Measurements from ENCODE around the gene OR6T1.

GRCh38 chr11:123920943-123921342 is 22.7 kb downstream of the OR6T1 start:
- TF ChIP-seq, protein P1, sequence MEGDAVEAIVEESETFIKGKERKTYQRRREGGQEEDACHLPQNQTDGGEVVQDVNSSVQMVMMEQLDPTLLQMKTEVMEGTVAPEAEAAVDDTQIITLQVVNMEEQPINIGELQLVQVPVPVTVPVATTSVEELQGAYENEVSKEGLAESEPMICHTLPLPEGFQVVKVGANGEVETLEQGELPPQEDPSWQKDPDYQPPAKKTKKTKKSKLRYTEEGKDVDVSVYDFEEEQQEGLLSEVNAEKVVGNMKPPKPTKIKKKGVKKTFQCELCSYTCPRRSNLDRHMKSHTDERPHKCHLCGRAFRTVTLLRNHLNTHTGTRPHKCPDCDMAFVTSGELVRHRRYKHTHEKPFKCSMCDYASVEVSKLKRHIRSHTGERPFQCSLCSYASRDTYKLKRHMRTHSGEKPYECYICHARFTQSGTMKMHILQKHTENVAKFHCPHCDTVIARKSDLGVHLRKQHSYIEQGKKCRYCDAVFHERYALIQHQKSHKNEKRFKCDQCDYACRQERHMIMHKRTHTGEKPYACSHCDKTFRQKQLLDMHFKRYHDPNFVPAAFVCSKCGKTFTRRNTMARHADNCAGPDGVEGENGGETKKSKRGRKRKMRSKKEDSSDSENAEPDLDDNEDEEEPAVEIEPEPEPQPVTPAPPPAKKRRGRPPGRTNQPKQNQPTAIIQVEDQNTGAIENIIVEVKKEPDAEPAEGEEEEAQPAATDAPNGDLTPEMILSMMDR (IDR thresholded peaks at IDR 0.05), result no peak
- TF ChIP-seq, protein P2, sequence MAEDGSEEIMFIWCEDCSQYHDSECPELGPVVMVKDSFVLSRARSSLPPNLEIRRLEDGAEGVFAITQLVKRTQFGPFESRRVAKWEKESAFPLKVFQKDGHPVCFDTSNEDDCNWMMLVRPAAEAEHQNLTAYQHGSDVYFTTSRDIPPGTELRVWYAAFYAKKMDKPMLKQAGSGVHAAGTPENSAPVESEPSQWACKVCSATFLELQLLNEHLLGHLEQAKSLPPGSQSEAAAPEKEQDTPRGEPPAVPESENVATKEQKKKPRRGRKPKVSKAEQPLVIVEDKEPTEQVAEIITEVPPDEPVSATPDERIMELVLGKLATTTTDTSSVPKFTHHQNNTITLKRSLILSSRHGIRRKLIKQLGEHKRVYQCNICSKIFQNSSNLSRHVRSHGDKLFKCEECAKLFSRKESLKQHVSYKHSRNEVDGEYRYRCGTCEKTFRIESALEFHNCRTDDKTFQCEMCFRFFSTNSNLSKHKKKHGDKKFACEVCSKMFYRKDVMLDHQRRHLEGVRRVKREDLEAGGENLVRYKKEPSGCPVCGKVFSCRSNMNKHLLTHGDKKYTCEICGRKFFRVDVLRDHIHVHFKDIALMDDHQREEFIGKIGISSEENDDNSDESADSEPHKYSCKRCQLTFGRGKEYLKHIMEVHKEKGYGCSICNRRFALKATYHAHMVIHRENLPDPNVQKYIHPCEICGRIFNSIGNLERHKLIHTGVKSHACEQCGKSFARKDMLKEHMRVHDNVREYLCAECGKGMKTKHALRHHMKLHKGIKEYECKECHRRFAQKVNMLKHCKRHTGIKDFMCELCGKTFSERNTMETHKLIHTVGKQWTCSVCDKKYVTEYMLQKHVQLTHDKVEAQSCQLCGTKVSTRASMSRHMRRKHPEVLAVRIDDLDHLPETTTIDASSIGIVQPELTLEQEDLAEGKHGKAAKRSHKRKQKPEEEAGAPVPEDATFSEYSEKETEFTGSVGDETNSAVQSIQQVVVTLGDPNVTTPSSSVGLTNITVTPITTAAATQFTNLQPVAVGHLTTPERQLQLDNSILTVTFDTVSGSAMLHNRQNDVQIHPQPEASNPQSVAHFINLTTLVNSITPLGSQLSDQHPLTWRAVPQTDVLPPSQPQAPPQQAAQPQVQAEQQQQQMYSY (CRISPR knock-in tag; IDR thresholded peaks at IDR 0.05), result no peak
- TF ChIP-seq TCF7 (CRISPR knock-in tag; IDR thresholded peaks at IDR 0.05; ENCODE audit: low read depth) (no peak), ELF4 (CRISPR knock-in tag; IDR thresholded peaks at IDR 0.05; ENCODE audit: low read depth) (no peak), NFATC4 (CRISPR knock-in tag; IDR thresholded peaks at IDR 0.05) (no peak), ZNF396 (CRISPR knock-in tag; IDR thresholded peaks at IDR 0.05; ENCODE audit: borderline replicate concordance) (no peak), MLX (CRISPR knock-in tag; IDR thresholded peaks at IDR 0.05) (no peak), NR1H2 (CRISPR knock-in tag; IDR thresholded peaks at IDR 0.05) (no peak), SP1 (CRISPR knock-in tag; conservative IDR thresholded peaks at IDR 0.05) (no peak)
- TF ChIP-seq, protein P3, sequence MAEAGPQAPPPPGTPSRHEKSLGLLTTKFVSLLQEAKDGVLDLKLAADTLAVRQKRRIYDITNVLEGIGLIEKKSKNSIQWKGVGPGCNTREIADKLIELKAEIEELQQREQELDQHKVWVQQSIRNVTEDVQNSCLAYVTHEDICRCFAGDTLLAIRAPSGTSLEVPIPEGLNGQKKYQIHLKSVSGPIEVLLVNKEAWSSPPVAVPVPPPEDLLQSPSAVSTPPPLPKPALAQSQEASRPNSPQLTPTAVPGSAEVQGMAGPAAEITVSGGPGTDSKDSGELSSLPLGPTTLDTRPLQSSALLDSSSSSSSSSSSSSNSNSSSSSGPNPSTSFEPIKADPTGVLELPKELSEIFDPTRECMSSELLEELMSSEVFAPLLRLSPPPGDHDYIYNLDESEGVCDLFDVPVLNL (CRISPR knock-in tag; IDR thresholded peaks at IDR 0.05; ENCODE audit: borderline replicate concordance, low read depth), result no peak
